IPS-15b (cell line): ENCODE results near the gene CALD1.
A peak's percentile ranks its signal among the peaks of the same experiment; 100 is the strongest.

Source experiments
- H3K27me3 ChIP-seq: one replicate; pipeline ENCODE4 v1.6.1; 2013; ENCODE audit warnings: low read length; ENCODE audit not compliant: control insufficient read depth, insufficient read depth
- H3K36me3 ChIP-seq: one replicate; pipeline ENCODE4 v1.6.1; 2013; ENCODE audit warnings: low read length; ENCODE audit not compliant: control insufficient read depth, insufficient read depth
- H3K4me1 ChIP-seq: one replicate; pipeline ENCODE4 v1.6.1; 2013; ENCODE audit warnings: mild to moderate bottlenecking, low read length; ENCODE audit not compliant: control insufficient read depth, insufficient read depth
- H3K4me3 ChIP-seq: one replicate; pipeline ENCODE4 v1.5.1; 2013; ENCODE audit warnings: low read depth, low read length
- H3K9ac ChIP-seq: one replicate; pipeline ENCODE4 v1.6.1; 2013; ENCODE audit warnings: low read depth, mild to moderate bottlenecking, low read length
- H3K9me3 ChIP-seq: one replicate; pipeline ENCODE4 v1.6.1; 2013; ENCODE audit warnings: mild to moderate bottlenecking, low read length; ENCODE audit not compliant: control insufficient read depth, insufficient read depth

The CALD1 gene

DNA sequence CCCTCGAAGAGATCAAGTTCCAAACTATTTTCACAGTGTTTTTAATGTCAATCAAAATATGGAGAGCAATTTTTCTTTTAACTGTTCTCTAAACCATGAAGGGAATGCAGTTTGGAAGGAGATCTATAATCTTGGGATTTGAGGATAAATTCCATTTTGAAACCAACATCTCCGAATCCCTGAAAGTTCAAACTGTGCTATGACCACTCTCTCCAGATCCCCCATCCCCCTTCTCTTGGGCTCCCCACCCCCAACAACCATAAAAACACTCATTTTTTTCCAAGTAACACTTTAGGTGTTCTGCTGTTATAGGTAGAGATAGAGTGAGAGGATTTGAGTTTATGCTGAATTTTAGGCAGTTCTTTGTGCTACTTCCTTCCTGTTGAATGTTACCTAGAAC is 1.7 kb downstream of the CALD1 start:
- Histone ChIP-seq H3K4me3 (peak overlapping the region; percentile 76), H3K36me3 (no peaks in the 10 kb centered on the region), H3K4me1 (peaks cover 23% of the 10 kb centered on the region), H3K9me3 (no peaks in the 10 kb centered on the region), H3K9ac (no peak overlapping the region), H3K27me3 (no peaks in the 10 kb centered on the region)

GRCh38 chr7:134782121-134782623 is 2.7 kb downstream of the CALD1 start:
- peak overlapping the region; percentile 5 for H3K4me3 ChIP-seq
- no peaks in the 10 kb centered on the region for H3K27me3 ChIP-seq
- H3K36me3 ChIP-seq, result no peaks in the 10 kb centered on the region
- H3K9me3 ChIP-seq, result no peaks in the 10 kb centered on the region
- no peak overlapping the region for H3K9ac ChIP-seq
- peaks cover 26% of the 10 kb centered on the region for H3K4me1 ChIP-seq

- Histone ChIP-seq H3K9me3 (no peaks in the 10 kb centered on the region), H3K9ac (no peak overlapping the region), H3K27me3 (no peaks in the 10 kb centered on the region), H3K4me1 (peaks cover 19% of the 10 kb centered on the region), H3K4me3 (no peak overlapping the region), H3K36me3 (no peaks in the 10 kb centered on the region)
Measured at GRCh38 chr7:134783294-134784069, 4.0 kb downstream of the CALD1 start.

- H3K9ac ChIP-seq, result no peak overlapping the region
- H3K4me3 ChIP-seq, result no peak overlapping the region
- no peaks in the 10 kb centered on the region for H3K27me3 ChIP-seq
- H3K36me3 ChIP-seq, result no peaks in the 10 kb centered on the region
- H3K4me1 ChIP-seq, result peaks cover 12% of the 10 kb centered on the region
- H3K9me3 ChIP-seq, result no peaks in the 10 kb centered on the region
Measured at GRCh38 chr7:134784251-134785049, 5.0 kb downstream of the CALD1 start.

DNA sequence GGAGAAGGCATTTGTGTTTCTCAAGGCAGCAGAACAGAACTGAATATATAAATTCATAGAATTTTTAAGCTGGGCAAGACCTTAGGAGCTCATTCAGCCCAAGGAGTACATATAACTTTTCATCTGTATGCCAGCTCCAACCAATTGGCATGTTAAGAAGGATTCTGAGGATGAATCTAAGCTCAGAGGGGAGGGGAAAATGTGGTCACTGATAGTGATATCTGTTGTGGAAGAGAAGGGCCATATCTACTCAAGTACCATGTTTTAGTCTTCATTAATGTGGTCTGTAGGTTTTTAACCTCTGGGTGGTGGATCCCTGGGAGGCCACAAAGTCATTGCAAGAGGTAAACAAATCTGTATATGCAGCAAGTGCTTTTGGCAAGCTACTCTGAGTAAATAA is 6.4 kb downstream of the CALD1 start:
- no peaks in the 10 kb centered on the region for H3K27me3 ChIP-seq
- H3K36me3 ChIP-seq, result no peaks in the 10 kb centered on the region
- no peak overlapping the region for H3K9ac ChIP-seq
- H3K4me3 ChIP-seq, result no peak overlapping the region
- H3K9me3 ChIP-seq, result no peaks in the 10 kb centered on the region
- H3K4me1 ChIP-seq, result peaks cover 12% of the 10 kb centered on the region

DNA sequence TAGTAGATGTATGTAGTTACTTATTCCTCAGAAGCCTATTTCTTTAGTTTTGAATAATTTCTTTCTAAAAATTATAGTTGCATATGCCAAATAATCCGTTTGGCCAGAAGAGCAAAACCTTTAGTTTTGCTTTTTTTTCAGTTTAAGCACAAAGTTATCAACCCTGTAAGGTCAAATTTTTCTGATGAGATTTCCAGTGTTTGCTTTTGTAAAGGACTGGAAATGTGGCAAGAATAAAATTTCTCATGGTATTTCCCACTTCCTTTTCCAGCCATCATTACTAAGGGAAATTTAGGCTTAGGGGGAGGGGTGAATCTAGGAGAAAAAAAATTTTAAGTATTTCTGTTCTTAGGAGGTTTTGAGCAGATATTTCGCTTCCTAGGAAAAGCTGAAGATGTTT is 7.6 kb downstream of the CALD1 start:
- no peaks in the 10 kb centered on the region for H3K36me3 ChIP-seq

GRCh38 chr7:134787720-134788119 is 8.3 kb downstream of the CALD1 start:
- Histone ChIP-seq H3K9me3 (no peaks in the 10 kb centered on the region), H3K4me1 (peaks cover 3% of the 10 kb centered on the region), H3K36me3 (no peaks in the 10 kb centered on the region), H3K27me3 (no peaks in the 10 kb centered on the region), H3K4me3 (no peak overlapping the region), H3K9ac (no peak overlapping the region)

More for the DNA sequence above, 7.6 kb downstream of the CALD1 start:
- no peak overlapping the region for H3K4me3 ChIP-seq
- no peaks in the 10 kb centered on the region for H3K9me3 ChIP-seq
- no peaks in the 10 kb centered on the region for H3K27me3 ChIP-seq
- H3K9ac ChIP-seq, result no peak overlapping the region
- peaks cover 4% of the 10 kb centered on the region for H3K4me1 ChIP-seq

GRCh38 chr7:134788191-134788590 is 8.8 kb downstream of the CALD1 start:
- no peaks in the 10 kb centered on the region for H3K9me3 ChIP-seq
- H3K4me3 ChIP-seq, result no peak overlapping the region
- H3K4me1 ChIP-seq, result peaks cover 3% of the 10 kb centered on the region
- no peak overlapping the region for H3K9ac ChIP-seq
- H3K27me3 ChIP-seq, result no peaks in the 10 kb centered on the region
- H3K36me3 ChIP-seq, result no peaks in the 10 kb centered on the region

- peaks cover 3% of the 10 kb centered on the region for H3K4me1 ChIP-seq
- H3K27me3 ChIP-seq, result no peaks in the 10 kb centered on the region
- H3K9me3 ChIP-seq, result no peaks in the 10 kb centered on the region
- H3K36me3 ChIP-seq, result no peaks in the 10 kb centered on the region
- no peak overlapping the region for H3K4me3 ChIP-seq
- no peak overlapping the region for H3K9ac ChIP-seq
Measured at GRCh38 chr7:134789967-134790685, 10.7 kb downstream of the CALD1 start.

DNA sequence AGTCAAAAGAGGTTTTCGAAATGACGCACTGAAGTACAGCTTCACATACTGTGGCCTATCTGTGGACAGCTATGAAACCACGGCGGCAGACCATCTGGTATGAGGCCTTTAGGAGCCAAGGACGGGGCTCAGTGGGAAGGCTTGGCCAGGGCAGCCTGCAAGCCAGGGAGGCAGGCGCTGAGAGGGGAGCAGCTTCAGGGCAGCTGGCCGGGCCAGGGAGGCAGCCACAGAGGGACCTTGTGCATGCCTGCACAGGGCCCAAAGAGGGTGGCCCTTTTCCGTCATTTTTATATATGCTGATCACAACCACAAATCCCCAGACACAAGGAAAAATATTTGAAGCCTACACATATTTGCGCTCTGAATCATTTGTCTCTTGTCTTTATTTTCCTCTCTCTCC is 13.5 kb downstream of the CALD1 start:
- H3K9me3 ChIP-seq, result no peaks in the 10 kb centered on the region
- no peak overlapping the region for H3K9ac ChIP-seq
- no peak overlapping the region for H3K4me3 ChIP-seq
- H3K27me3 ChIP-seq, result no peaks in the 10 kb centered on the region
- H3K4me1 ChIP-seq, result no peaks in the 10 kb centered on the region
- H3K36me3 ChIP-seq, result no peaks in the 10 kb centered on the region

DNA sequence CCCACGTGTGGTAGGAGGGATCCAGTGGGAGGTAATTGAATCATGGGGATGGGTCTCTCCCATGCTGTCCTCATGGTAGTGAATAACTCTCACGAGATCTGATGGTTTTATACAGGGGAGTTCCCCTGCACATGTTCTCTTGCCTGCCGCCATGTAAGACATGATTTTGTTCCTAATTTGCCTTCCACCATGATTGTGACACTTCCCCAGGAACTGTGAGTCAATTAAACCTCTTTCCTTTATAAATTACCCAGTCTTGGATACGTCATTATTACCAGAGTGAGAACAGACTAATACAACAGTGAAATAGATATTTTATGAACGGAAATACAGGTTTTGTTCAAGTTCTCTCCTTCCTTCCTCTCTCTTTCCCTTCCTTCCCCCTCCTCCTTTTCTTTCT is 15.8 kb downstream of the CALD1 start:
- Histone ChIP-seq H3K4me3 (no peak overlapping the region), H3K9ac (no peak overlapping the region), H3K9me3 (no peaks in the 10 kb centered on the region), H3K4me1 (no peaks in the 10 kb centered on the region), H3K27me3 (no peaks in the 10 kb centered on the region), H3K36me3 (no peaks in the 10 kb centered on the region)
